Measurements from ENCODE around the gene ZNF607. TPM values are rescaled to one million over a fixed set of nuclear protein-coding genes. Genes with fewer than 3 reads are reported as not detected.

Gene ZNF607
- polyA plus RNA-seq, 3 donors: 0.41 to 0.49 TPM; not detected in 1

DNA sequence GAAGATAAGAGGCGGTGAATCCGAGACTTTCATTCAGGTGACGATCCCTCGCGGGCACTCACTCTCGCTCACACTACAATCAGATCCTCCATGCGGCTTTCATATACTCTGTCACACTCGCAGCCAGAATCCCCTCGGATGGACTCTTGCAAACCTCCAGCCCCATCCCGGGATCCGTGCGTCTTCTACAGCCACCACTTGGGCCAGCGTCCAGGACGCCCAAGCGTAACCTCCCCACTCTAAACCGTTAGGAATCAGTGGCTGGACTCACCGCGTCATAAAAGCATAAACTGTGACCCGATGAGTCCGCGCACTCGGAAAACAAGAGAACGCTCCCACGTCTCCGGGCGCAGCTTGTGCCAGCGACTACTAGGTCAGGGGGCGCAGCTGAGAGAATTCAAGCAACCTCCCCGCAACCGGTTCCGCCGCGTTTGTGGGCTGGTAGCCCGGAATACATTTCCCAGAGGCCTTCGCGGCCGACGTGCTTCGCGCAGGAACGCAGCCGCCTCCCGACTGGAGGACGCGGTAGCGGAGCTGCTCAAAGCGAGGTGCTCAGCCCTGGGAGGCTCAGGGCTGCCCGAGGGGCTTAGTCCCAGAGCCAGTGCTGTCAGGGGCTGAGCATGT, 27.6 kb downstream of the ZNF607 start:
- Histone ChIP-seq H3K27me3 (ENCODE audit: control insufficient read depth in 2 of 2, insufficient read depth in 2 of 2, low read length in 2 of 2) (no peaks in the 10 kb centered on the region), H3K27ac (ENCODE audit: low read depth in 1 of 2, low read length in 2 of 2) (no peak overlapping the region), H2AFZ (ENCODE audit: insufficient read depth, low read depth, low read length, poor library complexity, severe bottlenecking) (peak overlapping the region; percentile 89), H4K20me1 (ENCODE audit: insufficient read depth, low read length) (no peaks in the 10 kb centered on the region), H3K36me3 (replicated peaks in 1 of 2; ENCODE audit: control insufficient read depth in 1 of 2, insufficient read depth in 2 of 2, low read length in 2 of 2) (no peaks in the 10 kb centered on the region), H3K9me3 (replicated peaks in 1 of 2; ENCODE audit: control insufficient read depth in 1 of 2, insufficient read depth in 1 of 2, low read length in 2 of 2) (peaks cover 68 to 77% of the 10 kb centered on the region in 2 donors), H3K9ac (ENCODE audit: insufficient read depth, low read length, poor library complexity, severe bottlenecking) (peak overlapping the region; percentile 43), H3K79me2 (ENCODE audit: insufficient read depth, low read length) (no peaks in the 10 kb centered on the region), H3K4me2 (replicated peaks; ENCODE audit: extremely low read depth, low read length, poor library complexity, severe bottlenecking) (peak overlapping the region; percentile 83), H3K4me3 (replicated peaks in 1 of 3; ENCODE audit: low read depth in 2 of 3, low read length in 3 of 3) (peak overlapping the region; percentile 28 to 77 (median 40)), H3K4me1 (ENCODE audit: control insufficient read depth in 1 of 2, insufficient read depth in 2 of 2, low read length in 2 of 2) (peaks cover 7 to 9% of the 10 kb centered on the region in 2 donors)
- peak overlapping the region in 2 of 7 donors; percentile 66 to 77 for H3K27ac Mint-ChIP-seq
- H3K36me3 Mint-ChIP-seq: peaks cover 3 to 4% of the 10 kb centered on the region in 2 donors
- H3K4me1 Mint-ChIP-seq: peaks cover 9% of the 10 kb centered on the region
- peaks cover 21 to 82% (median 76%) of the 10 kb centered on the region in 7 donors for H3K9me3 Mint-ChIP-seq
- 0% methylated on average over 43 of the region's 48 CpGs for WGBS (ENCODE audit: insufficient coverage)
- H3K27me3 Mint-ChIP-seq (ENCODE audit: low read depth in 3 of 3): peaks cover 1 to 12% (median 7%) of the 10 kb centered on the region in 3 donors
- intact Hi-C loops (cut with micrococcal nuclease): no loop called here
- peak overlapping the region; percentile 85 to 94 for H3K4me3 Mint-ChIP-seq
- TF ChIP-seq, protein P1, sequence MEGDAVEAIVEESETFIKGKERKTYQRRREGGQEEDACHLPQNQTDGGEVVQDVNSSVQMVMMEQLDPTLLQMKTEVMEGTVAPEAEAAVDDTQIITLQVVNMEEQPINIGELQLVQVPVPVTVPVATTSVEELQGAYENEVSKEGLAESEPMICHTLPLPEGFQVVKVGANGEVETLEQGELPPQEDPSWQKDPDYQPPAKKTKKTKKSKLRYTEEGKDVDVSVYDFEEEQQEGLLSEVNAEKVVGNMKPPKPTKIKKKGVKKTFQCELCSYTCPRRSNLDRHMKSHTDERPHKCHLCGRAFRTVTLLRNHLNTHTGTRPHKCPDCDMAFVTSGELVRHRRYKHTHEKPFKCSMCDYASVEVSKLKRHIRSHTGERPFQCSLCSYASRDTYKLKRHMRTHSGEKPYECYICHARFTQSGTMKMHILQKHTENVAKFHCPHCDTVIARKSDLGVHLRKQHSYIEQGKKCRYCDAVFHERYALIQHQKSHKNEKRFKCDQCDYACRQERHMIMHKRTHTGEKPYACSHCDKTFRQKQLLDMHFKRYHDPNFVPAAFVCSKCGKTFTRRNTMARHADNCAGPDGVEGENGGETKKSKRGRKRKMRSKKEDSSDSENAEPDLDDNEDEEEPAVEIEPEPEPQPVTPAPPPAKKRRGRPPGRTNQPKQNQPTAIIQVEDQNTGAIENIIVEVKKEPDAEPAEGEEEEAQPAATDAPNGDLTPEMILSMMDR (IDR thresholded peaks at IDR 0.05): no peak
- peak in 1 of 3 donors; percentile 12 for DNase-seq

DNA sequence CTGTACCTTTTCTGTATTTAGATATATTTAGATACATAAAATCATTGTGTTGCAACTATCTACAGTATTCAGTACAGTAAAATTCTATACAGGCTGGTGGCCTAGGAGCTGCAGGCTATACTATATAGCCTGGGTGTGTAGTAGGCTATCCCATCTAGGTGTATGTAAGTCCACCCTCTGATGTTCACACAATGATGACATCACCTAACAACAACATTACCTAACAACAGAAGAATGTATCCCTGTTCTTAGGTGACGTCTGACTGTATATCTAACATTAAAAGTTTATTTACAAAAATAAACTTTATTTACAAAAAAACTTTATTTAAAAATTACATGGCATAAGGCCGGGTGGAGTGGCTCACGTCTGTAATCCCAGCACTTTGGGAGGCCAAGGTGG, 36.0 kb downstream of the ZNF607 start:
- Histone ChIP-seq H2AFZ (ENCODE audit: insufficient read depth, low read depth, low read length, poor library complexity, severe bottlenecking) (no peak overlapping the region), H3K4me3 (replicated peaks in 1 of 3; ENCODE audit: low read depth in 2 of 3, low read length in 3 of 3) (no peak overlapping the region), H3K4me2 (replicated peaks; ENCODE audit: extremely low read depth, low read length, poor library complexity, severe bottlenecking) (no peak overlapping the region), H3K4me1 (ENCODE audit: control insufficient read depth in 1 of 2, insufficient read depth in 2 of 2, low read length in 2 of 2) (no peaks in the 10 kb centered on the region), H3K27ac (ENCODE audit: low read depth in 1 of 2, low read length in 2 of 2) (no peak overlapping the region), H3K9ac (ENCODE audit: insufficient read depth, low read length, poor library complexity, severe bottlenecking) (no peak overlapping the region), H3K9me3 (replicated peaks in 1 of 2; ENCODE audit: control insufficient read depth in 1 of 2, insufficient read depth in 1 of 2, low read length in 2 of 2) (peaks cover 50 to 77% of the 10 kb centered on the region in 2 donors), H4K20me1 (ENCODE audit: insufficient read depth, low read length) (no peaks in the 10 kb centered on the region), H3K79me2 (ENCODE audit: insufficient read depth, low read length) (no peaks in the 10 kb centered on the region), H3K36me3 (replicated peaks in 1 of 2; ENCODE audit: control insufficient read depth in 1 of 2, insufficient read depth in 2 of 2, low read length in 2 of 2) (no peaks in the 10 kb centered on the region), H3K27me3 (ENCODE audit: control insufficient read depth in 2 of 2, insufficient read depth in 2 of 2, low read length in 2 of 2) (no peaks in the 10 kb centered on the region)
- TF ChIP-seq, protein P1 (IDR thresholded peaks at IDR 0.05): no peak
- WGBS (ENCODE audit: insufficient coverage): 100% methylated on average over 2 of the region's 3 CpGs
- DNase-seq: no peak
- Mint-ChIP-seq H3K4me1 (no peaks in the 10 kb centered on the region), H3K9me3 (peaks cover 19 to 82% (median 66%) of the 10 kb centered on the region in 7 donors), H3K36me3 (no peaks in the 10 kb centered on the region), H3K4me3 (no peak overlapping the region), H3K27me3 (ENCODE audit: low read depth in 3 of 3) (peaks cover 0 to 2% (median 0%) of the 10 kb centered on the region in 3 donors), H3K27ac (no peak overlapping the region)
- intact Hi-C loops (cut with micrococcal nuclease): no loop called here
